Nephron progenitor cell (in vitro differentiated cells): ENCODE results near the gene TLX2.
A peak's percentile ranks its signal among the peaks of the same experiment; 100 is the strongest.

ENCODE experiments used
- DNase-seq: peaks from one replicate; pipeline ENCODE4 v3.0.0; 2021
- H3K27ac Mint-ChIP-seq: 2 replicates; pipeline ENCODE4 v1.8.0; 2021; ENCODE audit warnings: mild to moderate bottlenecking, moderate library complexity, mixed read lengths
- H3K27me3 Mint-ChIP-seq: 2 replicates; pipeline ENCODE4 v1.8.0; 2021; ENCODE audit warnings: mild to moderate bottlenecking, low read depth, mixed read lengths; ENCODE audit not compliant: poor library complexity
- H3K36me3 Mint-ChIP-seq: 2 replicates; pipeline ENCODE4 v1.8.0; 2021; ENCODE audit warnings: low read depth, mixed read lengths
- H3K4me1 Mint-ChIP-seq: 2 replicates; pipeline ENCODE4 v1.8.0; 2021; ENCODE audit warnings: mixed read lengths
- H3K4me3 Mint-ChIP-seq: 2 replicates; pipeline ENCODE4 v1.8.0; 2021; ENCODE audit warnings: mild to moderate bottlenecking, moderate library complexity, mixed read lengths
- H3K9me3 Mint-ChIP-seq: 2 replicates; pipeline ENCODE4 v1.8.0; 2021; ENCODE audit warnings: mild to moderate bottlenecking, moderate library complexity, mixed read lengths
- CTCF ChIP-seq: fragments of 200-600 bp; sonication (generic); IDR thresholded peaks from 2 replicates; pipeline ENCODE4 v1.5.0; 2021; ENCODE audit warnings: antibody characterized with exemption

Gene TLX2

GRCh38 chr2:74551530-74551929 lies 37.3 kb downstream of the TLX2 start:
- no peak for DNase-seq

DNA sequence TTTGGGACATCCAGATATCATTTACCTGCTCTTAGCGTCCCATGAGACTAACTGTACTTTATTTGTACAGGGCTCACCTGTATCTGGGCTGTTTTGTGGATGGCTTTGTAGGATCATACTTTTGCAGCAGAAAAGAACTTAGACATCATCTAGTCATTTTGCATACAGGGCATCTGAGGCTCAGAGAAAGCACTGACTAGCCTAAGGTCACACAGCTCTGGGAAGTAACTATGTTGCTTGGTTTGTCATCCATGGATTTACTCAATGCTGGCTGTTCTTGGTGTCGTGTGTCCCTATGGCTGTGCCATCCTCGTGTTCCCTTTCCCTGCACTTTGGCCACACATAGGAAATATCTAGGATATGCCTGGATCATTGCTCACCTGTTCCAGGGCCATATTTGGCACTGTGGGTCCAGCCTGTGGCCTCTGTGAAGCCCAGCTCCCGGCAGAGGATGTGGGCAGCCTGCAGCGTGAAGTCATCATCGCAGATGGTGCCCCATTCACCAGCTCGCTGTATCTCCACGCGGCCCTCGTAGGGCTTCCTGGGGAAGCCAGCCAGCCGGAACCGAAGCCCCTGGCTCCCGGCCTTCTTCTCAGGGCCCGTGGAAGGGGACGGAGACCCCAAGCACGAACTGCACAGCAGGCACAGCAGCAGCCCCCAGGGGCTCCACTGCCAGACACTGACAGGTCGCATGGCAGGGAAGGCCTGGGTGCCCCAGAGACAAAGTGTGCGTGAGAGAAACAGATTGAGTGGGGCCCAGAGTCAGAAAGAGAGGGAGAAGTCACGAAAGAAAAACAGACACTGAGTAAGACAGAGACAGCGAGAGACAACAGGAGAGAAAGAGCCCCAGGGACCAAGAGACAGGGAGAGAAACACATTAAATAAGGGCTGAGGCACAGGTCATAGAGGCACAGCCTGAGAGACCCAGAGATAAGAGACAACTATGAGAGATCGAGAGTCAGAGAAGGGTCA lies 38.0 kb downstream of the TLX2 start:
- DNase-seq = peak; percentile 18
- peaks cover 55% of the 10 kb centered on the region for H3K4me1 Mint-ChIP-seq
- H3K27me3 Mint-ChIP-seq = peaks cover 62% of the 10 kb centered on the region
- peaks cover 19% of the 10 kb centered on the region for H3K36me3 Mint-ChIP-seq
- no peaks in the 10 kb centered on the region for H3K9me3 Mint-ChIP-seq
- no peak for TF ChIP-seq CTCF
- peak overlapping the region; percentile 18 for H3K27ac Mint-ChIP-seq
- peak overlapping the region; percentile 92 for H3K4me3 Mint-ChIP-seq

More at GRCh38 chr2:74551530-74551929, 37.3 kb downstream of the TLX2 start:
- no peak for TF ChIP-seq CTCF
- Mint-ChIP-seq H3K27ac (no peak overlapping the region), H3K4me1 (peaks cover 55% of the 10 kb centered on the region), H3K27me3 (peaks cover 62% of the 10 kb centered on the region), H3K9me3 (no peaks in the 10 kb centered on the region), H3K36me3 (peaks cover 19% of the 10 kb centered on the region), H3K4me3 (peak overlapping the region; percentile 10)

DNA sequence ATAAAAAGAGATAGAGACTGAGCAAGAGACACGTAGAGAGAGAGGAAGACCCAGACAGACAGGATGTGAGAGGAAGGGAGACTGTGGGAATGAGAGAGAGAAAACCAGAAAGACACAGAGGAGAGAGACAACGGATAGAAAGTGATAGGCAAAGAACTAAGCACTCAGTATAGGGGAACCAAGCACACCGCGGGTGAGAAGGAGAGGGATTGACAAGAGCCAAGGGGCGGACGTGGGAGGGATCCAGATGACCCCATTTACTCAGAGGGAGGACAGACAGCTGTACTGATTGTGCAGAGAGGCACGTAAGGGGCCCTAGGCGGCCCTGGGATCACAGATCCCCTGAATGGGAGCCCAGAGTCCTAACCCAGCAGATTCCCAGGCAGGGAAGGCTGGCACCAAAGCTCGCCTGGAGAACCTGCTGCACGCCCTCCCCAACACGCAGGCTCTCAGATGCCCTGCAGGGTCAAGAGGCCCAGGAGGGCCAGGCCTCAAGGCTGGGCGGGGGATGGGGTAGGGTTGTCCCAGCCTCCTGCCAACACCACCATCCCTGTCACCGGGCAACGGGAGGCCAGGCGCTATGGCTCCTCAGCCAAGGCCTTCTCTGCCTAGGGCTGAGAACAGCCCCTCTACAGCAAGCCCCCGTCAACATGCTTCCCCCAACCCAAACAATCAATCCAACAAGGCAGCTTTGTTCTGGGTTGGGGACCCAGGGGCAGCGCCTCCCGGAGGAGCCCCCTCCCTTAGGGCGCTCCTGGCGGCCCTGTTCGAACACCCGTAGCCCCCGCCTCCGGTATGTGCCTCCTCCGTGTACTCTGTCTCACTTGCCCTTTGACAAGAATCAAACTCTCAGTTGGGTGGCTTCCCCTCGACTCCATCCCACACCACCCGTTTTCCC lies 38.9 kb downstream of the TLX2 start:
- H3K27ac Mint-ChIP-seq = peak overlapping the region; percentile 87
- no peak for TF ChIP-seq CTCF
- H3K4me3 Mint-ChIP-seq = peak overlapping the region; percentile 92
- H3K27me3 Mint-ChIP-seq = peaks cover 63% of the 10 kb centered on the region
- peaks cover 19% of the 10 kb centered on the region for H3K36me3 Mint-ChIP-seq
- H3K4me1 Mint-ChIP-seq = peaks cover 51% of the 10 kb centered on the region
- H3K9me3 Mint-ChIP-seq = no peaks in the 10 kb centered on the region
- peak; percentile 47 for DNase-seq

DNA sequence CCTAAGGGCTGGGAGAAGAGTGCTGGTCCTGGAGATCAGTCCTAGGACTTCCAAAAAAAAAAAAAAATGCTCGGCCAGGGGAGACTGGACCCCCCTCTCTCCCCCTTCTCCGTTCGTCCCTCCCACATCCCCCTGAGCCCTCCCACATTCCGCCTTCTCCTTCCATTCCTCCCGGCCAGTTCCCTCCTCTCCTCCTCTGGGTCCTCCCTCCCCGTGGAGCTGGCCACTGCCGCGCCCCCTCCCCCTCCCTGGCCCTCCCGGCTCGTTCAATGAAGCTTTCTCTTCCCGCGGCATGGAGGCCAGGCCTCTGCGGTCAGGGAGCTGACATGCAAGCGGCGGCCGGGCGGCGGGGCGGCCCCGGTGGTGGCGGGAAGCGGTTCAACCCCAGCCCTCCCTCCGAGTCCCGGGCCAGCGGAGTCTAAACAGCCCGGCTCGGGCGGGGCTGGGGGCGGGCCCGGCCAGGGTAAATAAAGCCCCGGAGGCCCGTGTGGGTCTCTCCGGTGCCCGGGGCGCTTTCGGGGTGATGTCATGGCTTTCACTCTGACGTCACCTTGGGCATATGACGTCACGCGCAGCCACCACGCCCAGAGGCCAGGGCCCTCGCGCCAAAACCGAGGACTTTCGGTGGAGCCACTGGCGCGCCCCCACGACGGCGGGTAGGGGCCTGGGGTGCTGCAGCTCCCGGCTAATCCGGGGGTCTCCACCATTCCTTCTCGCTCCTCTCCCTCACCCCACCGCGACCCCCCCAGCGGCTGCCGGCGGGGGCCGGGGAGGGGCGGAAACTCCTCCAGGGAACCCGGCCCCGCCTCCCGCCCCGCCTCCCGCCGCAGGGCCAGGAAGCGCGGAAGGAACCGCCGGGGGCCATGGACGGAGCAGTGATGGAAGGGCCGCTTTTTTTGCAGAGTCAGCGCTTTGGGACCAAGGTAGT lies 39.9 kb downstream of the TLX2 start, which contains the start of the genes DOK1 and LOXL3:
Gene DOK1 (plus strand): TSS at position 829 of the 928 bp plus-strand sequence. CDS start 35 bp downstream, at position 864.
Gene LOXL3 (minus strand): TSS at position 51 of the 928 bp plus-strand sequence. CDS start 1,308 bp downstream, outside the sequence.
- Mint-ChIP-seq H3K36me3 (peaks cover 19% of the 10 kb centered on the region), H3K9me3 (no peaks in the 10 kb centered on the region), H3K27me3 (peaks cover 72% of the 10 kb centered on the region), H3K27ac (peak within 1 kb of the TSS; percentile 87), H3K4me3 (peak within 1 kb of the TSS; percentile 92), H3K4me1 (peaks cover 47% of the 10 kb centered on the region)
- DNase-seq = peak; percentile 88
- no peak for TF ChIP-seq CTCF
